HL-60 (cell line): ENCODE measurements around the gene SETBP1.

Experiments
- DNase-seq, 2 experiments: peaks; one replicate each; pipeline ENCODE4 v3.0.0-alpha.2; 2010 to 2020; ENCODE audit warnings: low read depth in 1 of 2, low spot score in 1 of 2
- H3K27ac ChIP-seq: fragments of 250-450 bp; sonication (Bioruptor Pico); replicated peaks from 2 replicates; pipeline ENCODE4 v1.5.1; 2020; ENCODE audit warnings: mild to moderate bottlenecking, moderate library complexity
- H3K27me3 ChIP-seq: fragments of 250-450 bp; sonication (Bioruptor Pico); 2 replicates; pipeline ENCODE4 v1.5.1; 2021; ENCODE audit warnings: mild to moderate bottlenecking, moderate library complexity; ENCODE audit not compliant: insufficient read depth, poor library complexity, severe bottlenecking
- H3K4me3 ChIP-seq: replicated peaks from 2 replicates; pipeline ENCODE4 v1.5.1; 2011; ENCODE audit warnings: mild to moderate bottlenecking, control low read depth, low read length; ENCODE audit not compliant: insufficient read depth
- CTCF ChIP-seq: IDR thresholded peaks from one replicate; pipeline ENCODE4 v1.5.1; 2011; ENCODE audit warnings: low read length, control low read depth, inconsistent platforms; ENCODE audit not compliant: insufficient read depth
- GABPA ChIP-seq: IDR thresholded peaks from 2 replicates; pipeline ENCODE4 v1.6.1; 2012; ENCODE audit warnings: low read depth
- POLR2AphosphoS5 ChIP-seq: IDR thresholded peaks from 2 replicates; pipeline ENCODE4 v1.6.1; 2012; ENCODE audit warnings: low read depth
- REST ChIP-seq: IDR thresholded peaks from 2 replicates; pipeline ENCODE4 v1.6.1; 2012; ENCODE audit warnings: low read depth; ENCODE audit not compliant: insufficient replicate concordance
- SPI1 ChIP-seq: IDR thresholded peaks from 2 replicates; pipeline ENCODE4 v1.6.1; 2012; ENCODE audit warnings: low read depth, mild to moderate bottlenecking, borderline replicate concordance

Gene SETBP1

GRCh38 chr18:45026162-45026561 lies 345.5 kb downstream of the SETBP1 start:
- Histone ChIP-seq H3K27me3 (peaks cover 5% of the 10 kb centered on the region), H3K27ac (no peak overlapping the region), H3K4me3 (no peak overlapping the region)
- DNase-seq: no peak
- TF ChIP-seq REST: no peak
- no peak for TF ChIP-seq POLR2AphosphoS5
- TF ChIP-seq GABPA: no peak
- TF ChIP-seq SPI1: no peak
- no peak for TF ChIP-seq CTCF

- TF ChIP-seq REST: no peak
- no peak for TF ChIP-seq SPI1
- no peak for TF ChIP-seq POLR2AphosphoS5
- TF ChIP-seq GABPA: no peak
- TF ChIP-seq CTCF: no peak
- no peak overlapping the region for H3K27ac ChIP-seq
- no peak for DNase-seq
- H3K4me3 ChIP-seq: no peak overlapping the region
- H3K27me3 ChIP-seq: no peaks in the 10 kb centered on the region
Observed at GRCh38 chr18:45034179-45034578, 353.5 kb downstream of the SETBP1 start.

- no peak overlapping the region for H3K27ac ChIP-seq
- no peaks in the 10 kb centered on the region for H3K27me3 ChIP-seq
- TF ChIP-seq POLR2AphosphoS5: no peak
- no peak for TF ChIP-seq REST
- TF ChIP-seq SPI1: no peak
- no peak for TF ChIP-seq GABPA
- TF ChIP-seq CTCF: no peak
- DNase-seq: no peak
- H3K4me3 ChIP-seq: no peak overlapping the region
Observed at GRCh38 chr18:45037618-45038017, 356.9 kb downstream of the SETBP1 start.
